Measurements from ENCODE around the gene CELSR1.

CELSR1 gene

GRCh38 chr22:46578251-46578823, 40.9 kb upstream of the CELSR1 start:
- Mint-ChIP-seq H3K4me1 (peaks cover 68% of the 10 kb centered on the region), H3K27me3 (peaks cover 37% of the 10 kb centered on the region), H3K36me3 (peaks cover 2% of the 10 kb centered on the region), H3K4me3 (peak overlapping the region; percentile 92), H3K27ac (peak overlapping the region; percentile 55), H3K9me3 (no peaks in the 10 kb centered on the region)
- DNase-seq, result no peak
- CTCF ChIA-PET, result no interaction called here

GRCh38 chr22:46577368-46578249, 40.2 kb upstream of the CELSR1 start:
- H3K4me1 Mint-ChIP-seq, result peaks cover 65% of the 10 kb centered on the region
- H3K36me3 Mint-ChIP-seq, result peaks cover 2% of the 10 kb centered on the region
- H3K27me3 Mint-ChIP-seq, result peaks cover 42% of the 10 kb centered on the region
- CTCF ChIA-PET, result no interaction called here
- peak overlapping the region; percentile 75 for H3K27ac Mint-ChIP-seq
- peak; percentile 41 for DNase-seq
- peak overlapping the region; percentile 92 for H3K4me3 Mint-ChIP-seq
- no peaks in the 10 kb centered on the region for H3K9me3 Mint-ChIP-seq

- peak overlapping the region; percentile 82 for H3K27ac Mint-ChIP-seq
- CTCF ChIA-PET, result interaction anchor here (1.5 kb wide), 1 partner anchor 13 kb away, joined by 6 read pairs; no protein-coding TSS in a partner anchor
- peak; percentile 65 for DNase-seq
These were observed 39.3 kb upstream of the CELSR1 start for GRCh38 chr22:46576556-46577367.

DNA sequence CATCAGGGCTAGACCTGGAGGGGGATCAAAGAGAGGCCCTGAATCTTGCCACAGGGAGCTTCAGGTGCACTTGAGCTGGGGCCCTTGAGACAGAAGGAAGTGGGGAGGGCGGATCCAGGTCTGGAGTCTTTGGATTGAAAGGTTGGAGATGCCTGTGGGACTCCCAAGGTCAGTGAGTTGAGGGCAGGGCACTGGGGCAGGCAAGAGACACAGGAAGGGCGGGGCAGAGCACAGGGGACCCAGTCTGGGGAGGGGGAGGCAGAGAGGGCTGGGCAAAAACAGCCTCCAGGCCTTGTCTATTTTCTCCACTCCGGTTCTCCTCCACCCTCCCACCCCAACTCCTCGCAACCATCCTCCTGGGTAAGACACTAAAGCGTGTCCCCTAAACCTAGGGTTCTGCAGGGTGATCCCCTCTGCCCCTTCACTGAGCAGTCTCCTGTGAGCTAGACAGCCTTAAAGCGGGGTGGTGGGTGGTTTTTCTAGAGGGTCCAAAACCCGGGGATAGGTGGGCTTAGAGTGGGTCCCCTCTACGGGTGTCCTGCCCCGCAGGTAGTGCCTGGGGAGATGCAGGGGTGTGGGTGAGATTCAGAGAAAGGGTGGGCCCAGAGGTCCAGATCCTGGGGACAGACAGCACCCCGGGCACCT, 38.6 kb upstream of the CELSR1 start:
- peaks cover 49% of the 10 kb centered on the region for H3K4me1 Mint-ChIP-seq
- CTCF ChIA-PET, result interaction anchor here (1.4 to 1.5 kb wide), 2 partner anchors 13 to 37 kb away, joined by 3 to 6 read pairs; no protein-coding TSS in a partner anchor
- peaks cover 2% of the 10 kb centered on the region for H3K36me3 Mint-ChIP-seq

More at GRCh38 chr22:46576556-46577367, 39.3 kb upstream of the CELSR1 start:
- Mint-ChIP-seq H3K36me3 (peaks cover 2% of the 10 kb centered on the region), H3K4me1 (peaks cover 56% of the 10 kb centered on the region), H3K4me3 (peak overlapping the region; percentile 79), H3K9me3 (peaks cover 7% of the 10 kb centered on the region), H3K27me3 (peaks cover 42% of the 10 kb centered on the region)

DNA sequence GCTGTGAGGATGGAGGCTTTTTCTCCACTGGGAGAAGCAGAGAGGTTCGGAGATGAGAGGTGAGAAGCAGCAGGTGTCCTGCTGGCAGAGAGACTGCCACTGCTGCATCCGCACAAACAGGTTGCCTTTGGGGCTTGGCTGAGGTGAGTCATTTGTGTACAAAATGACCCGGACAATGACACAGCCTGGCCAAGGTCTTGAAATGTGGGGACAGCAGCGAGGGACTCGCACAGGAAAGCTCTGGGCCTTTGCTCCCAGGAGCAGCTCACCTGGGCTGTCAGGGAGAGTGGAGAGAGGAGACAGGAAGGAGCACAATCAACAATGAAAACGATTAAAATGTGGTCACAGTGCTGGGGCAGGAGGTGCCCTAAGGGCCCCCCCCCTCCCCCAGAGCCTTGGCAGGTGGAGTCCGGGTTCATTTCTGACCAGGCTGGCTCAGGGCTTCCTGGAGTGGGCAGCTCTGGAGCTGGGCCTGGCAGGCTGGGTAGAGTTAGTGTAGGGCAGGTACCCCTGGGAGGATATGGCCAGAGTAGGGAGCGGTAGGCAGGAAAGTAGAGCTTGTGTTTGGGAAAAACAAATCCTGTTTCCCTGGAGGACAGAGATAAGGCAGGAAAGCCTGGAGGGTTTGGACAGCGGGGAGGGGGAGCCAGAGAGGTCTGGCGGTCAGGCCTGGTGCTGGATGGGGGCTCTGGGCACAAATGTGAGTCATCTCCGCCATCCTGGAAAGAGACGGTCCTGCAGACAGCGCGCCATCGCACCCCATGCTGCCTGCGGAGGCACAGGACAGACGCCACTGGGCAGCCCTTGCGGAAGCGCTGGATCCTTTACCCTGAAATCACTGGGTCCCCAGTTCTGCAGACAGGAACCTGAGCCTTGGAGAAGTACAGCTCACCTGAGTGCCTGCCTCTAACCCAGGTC, 37.8 kb upstream of the CELSR1 start:
- Mint-ChIP-seq H3K27ac (peak overlapping the region; percentile 87), H3K27me3 (peaks cover 46% of the 10 kb centered on the region), H3K4me1 (peaks cover 44% of the 10 kb centered on the region), H3K36me3 (peaks cover 2% of the 10 kb centered on the region), H3K4me3 (peak overlapping the region; percentile 79), H3K9me3 (peaks cover 18% of the 10 kb centered on the region)
- no peak for DNase-seq
- CTCF ChIA-PET, result interaction anchor here (1.4 to 1.5 kb wide), 2 partner anchors 12 to 38 kb away, joined by 3 to 6 read pairs; no protein-coding TSS in a partner anchor

More for the DNA sequence above, 38.6 kb upstream of the CELSR1 start:
- Mint-ChIP-seq H3K4me3 (peak overlapping the region; percentile 79), H3K27ac (peak overlapping the region; percentile 87), H3K9me3 (peaks cover 14% of the 10 kb centered on the region), H3K27me3 (peaks cover 42% of the 10 kb centered on the region)
- peak; percentile 33 for DNase-seq

DNA sequence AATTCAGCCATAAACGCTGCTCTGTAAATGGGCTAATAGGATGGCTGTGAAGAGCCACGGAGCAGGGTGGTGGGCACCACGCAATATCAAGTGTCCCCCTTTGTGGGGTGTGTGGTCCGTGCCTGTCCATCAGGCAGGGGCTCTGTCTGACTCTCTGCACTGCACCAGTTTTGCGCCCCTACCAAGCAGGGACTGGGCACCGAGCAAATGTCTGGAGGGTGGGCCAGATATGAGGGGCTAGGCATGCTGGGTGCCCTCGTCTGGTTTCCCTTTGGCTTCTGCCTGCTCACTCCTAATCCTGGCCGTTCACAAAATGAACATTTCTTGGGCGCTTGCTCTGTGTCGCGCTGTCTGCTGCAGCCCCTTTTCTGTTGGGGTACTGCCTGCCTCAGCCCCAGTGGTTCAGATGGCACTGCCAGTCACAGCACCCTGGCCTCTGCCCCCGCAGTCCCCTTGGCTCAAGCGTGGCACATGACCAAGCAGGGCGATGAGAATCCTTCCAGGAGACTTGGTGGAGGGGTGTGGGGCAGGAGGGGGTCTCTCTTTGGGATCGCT, 37.1 kb upstream of the CELSR1 start:
- CTCF ChIA-PET, result no interaction called here
- Mint-ChIP-seq H3K36me3 (peaks cover 2% of the 10 kb centered on the region), H3K4me3 (no peak overlapping the region), H3K4me1 (peaks cover 37% of the 10 kb centered on the region), H3K27ac (no peak overlapping the region), H3K9me3 (peaks cover 18% of the 10 kb centered on the region), H3K27me3 (peaks cover 44% of the 10 kb centered on the region)
- DNase-seq, result no peak

DNA sequence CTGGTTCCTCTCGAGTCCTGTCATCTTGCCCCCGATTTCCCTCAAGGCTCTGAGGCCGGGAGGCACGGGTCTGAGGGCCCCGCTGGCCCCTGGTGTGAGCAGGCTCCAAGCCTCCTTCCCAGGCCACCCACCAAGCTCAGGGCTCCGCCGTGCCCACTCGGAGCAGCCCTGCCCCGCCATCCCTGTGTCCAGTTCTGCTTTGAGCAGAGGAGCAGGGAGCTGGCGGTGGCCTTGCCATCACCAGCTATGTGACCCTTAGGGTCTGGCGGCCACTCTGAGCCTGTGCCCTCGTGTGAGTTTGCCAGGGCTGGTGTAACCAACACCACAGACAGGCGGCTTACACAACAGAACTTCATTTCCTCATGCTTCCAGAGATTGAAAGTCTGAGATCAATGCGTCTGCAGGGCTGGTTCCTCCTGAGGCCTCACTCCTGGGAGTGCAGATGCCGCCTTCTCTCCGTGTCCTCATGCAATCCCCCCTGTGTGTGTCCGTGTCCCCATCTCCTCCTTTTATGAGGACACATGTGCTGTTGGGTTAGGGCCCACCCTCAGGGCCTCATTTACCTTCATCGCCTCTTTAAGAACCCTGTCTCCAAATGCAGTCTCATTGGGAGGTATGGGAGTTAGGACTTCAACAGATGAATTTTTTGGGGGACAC, 36.5 kb upstream of the CELSR1 start:
- CTCF ChIA-PET, result no interaction called here
- Mint-ChIP-seq H3K4me3 (no peak overlapping the region), H3K27me3 (peaks cover 47% of the 10 kb centered on the region), H3K4me1 (peaks cover 30% of the 10 kb centered on the region), H3K27ac (no peak overlapping the region), H3K36me3 (no peaks in the 10 kb centered on the region), H3K9me3 (peaks cover 18% of the 10 kb centered on the region)
- DNase-seq, result no peak

- peaks cover 2% of the 10 kb centered on the region for H3K36me3 Mint-ChIP-seq
- CTCF ChIA-PET, result no interaction called here
- peaks cover 43% of the 10 kb centered on the region for H3K27me3 Mint-ChIP-seq
- no peak overlapping the region for H3K27ac Mint-ChIP-seq
- DNase-seq, result no peak
- H3K4me1 Mint-ChIP-seq, result peaks cover 23% of the 10 kb centered on the region
- H3K4me3 Mint-ChIP-seq, result no peak overlapping the region
- peaks cover 21% of the 10 kb centered on the region for H3K9me3 Mint-ChIP-seq
These were observed 35.7 kb upstream of the CELSR1 start for GRCh38 chr22:46572911-46573780.

DNA sequence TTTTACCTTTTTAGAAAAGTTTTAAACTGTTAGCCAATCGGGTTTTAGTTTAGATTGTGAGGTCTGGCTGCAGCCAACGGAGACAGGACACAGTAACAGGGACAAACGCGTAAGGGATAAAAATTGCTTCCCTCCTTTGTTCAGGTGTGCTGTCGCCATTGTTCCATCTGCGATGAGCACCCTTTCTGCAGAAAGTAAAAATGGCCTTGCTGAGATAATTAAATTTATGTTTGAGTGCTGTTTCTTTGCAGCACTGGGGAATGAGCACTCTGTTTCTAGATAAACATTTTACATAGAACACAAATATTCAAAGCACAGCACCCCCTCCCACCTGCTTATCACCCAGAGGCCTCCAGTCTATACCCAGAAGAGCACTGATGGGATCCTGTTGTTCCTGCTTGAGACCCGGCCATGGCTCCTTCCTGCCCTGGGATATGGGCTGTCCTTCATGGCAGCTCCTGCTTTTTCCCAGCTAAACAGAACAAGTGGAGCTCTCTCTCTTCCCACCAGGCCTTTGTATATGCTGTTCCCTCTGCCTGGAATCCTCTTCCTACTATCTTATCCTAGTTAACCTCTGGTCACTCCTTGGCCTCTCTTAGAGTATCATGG, 34.3 kb upstream of the CELSR1 start:
- CTCF ChIA-PET, result interaction anchor here (0.6 kb wide), 1 partner anchor 42 kb away, joined by 3 read pairs; no protein-coding TSS in a partner anchor
- H3K9me3 Mint-ChIP-seq, result peaks cover 30% of the 10 kb centered on the region

GRCh38 chr22:46569848-46570695, 32.7 kb upstream of the CELSR1 start:
- Mint-ChIP-seq H3K36me3 (peaks cover 4% of the 10 kb centered on the region), H3K27ac (no peak overlapping the region), H3K27me3 (peaks cover 28% of the 10 kb centered on the region), H3K4me1 (peaks cover 3% of the 10 kb centered on the region), H3K4me3 (no peak overlapping the region), H3K9me3 (peaks cover 30% of the 10 kb centered on the region)
- no peak for DNase-seq
- CTCF ChIA-PET, result no interaction called here

More for the DNA sequence above, 34.3 kb upstream of the CELSR1 start:
- H3K4me3 Mint-ChIP-seq, result no peak overlapping the region
- H3K27me3 Mint-ChIP-seq, result peaks cover 41% of the 10 kb centered on the region
- no peak for DNase-seq
- no peak overlapping the region for H3K27ac Mint-ChIP-seq
- H3K4me1 Mint-ChIP-seq, result peaks cover 17% of the 10 kb centered on the region
- peaks cover 4% of the 10 kb centered on the region for H3K36me3 Mint-ChIP-seq

Data from activated naive CD4-positive, alpha-beta T cell treated with anti-CD3 and anti-CD28 coated beads, Interleukin-2, amount 10 ng/mL, durations not matched to agents 7 days and 5 days (primary cell).